ENCODE data around the gene UGT1A7.
"Not testable (repeated sequence)": the region's sequence is repeated elsewhere in the genome, so short reads cannot be mapped to it uniquely, and the experiment has no call there.

Gene UGT1A7

DNA sequence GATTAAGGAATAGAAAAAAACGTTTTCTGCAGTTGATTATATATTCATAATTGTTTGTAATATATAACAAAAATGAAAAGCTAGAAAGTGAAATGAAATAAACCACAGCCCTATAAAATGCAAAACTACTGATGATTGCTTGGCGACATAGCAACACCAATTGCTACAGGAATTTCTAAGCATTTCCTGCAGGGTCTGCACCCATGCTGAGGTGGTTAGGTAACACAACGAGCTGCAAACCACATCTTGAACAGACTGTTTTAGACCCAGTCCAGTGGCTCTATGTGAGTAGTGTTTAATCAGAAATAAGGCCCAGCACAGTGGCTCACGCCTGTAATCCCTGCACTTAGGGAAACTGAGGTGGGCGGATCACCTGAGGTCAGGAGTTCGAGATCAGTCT lies 27.2 kb upstream of the UGT1A7 start:
- TF ChIP-seq, protein P1, sequence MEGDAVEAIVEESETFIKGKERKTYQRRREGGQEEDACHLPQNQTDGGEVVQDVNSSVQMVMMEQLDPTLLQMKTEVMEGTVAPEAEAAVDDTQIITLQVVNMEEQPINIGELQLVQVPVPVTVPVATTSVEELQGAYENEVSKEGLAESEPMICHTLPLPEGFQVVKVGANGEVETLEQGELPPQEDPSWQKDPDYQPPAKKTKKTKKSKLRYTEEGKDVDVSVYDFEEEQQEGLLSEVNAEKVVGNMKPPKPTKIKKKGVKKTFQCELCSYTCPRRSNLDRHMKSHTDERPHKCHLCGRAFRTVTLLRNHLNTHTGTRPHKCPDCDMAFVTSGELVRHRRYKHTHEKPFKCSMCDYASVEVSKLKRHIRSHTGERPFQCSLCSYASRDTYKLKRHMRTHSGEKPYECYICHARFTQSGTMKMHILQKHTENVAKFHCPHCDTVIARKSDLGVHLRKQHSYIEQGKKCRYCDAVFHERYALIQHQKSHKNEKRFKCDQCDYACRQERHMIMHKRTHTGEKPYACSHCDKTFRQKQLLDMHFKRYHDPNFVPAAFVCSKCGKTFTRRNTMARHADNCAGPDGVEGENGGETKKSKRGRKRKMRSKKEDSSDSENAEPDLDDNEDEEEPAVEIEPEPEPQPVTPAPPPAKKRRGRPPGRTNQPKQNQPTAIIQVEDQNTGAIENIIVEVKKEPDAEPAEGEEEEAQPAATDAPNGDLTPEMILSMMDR (IDR thresholded peaks at IDR 0.05; ENCODE audit: extremely low read depth, missing control alignments): no peak
- DNase-seq (ENCODE audit: low spot score): no peak

DNA sequence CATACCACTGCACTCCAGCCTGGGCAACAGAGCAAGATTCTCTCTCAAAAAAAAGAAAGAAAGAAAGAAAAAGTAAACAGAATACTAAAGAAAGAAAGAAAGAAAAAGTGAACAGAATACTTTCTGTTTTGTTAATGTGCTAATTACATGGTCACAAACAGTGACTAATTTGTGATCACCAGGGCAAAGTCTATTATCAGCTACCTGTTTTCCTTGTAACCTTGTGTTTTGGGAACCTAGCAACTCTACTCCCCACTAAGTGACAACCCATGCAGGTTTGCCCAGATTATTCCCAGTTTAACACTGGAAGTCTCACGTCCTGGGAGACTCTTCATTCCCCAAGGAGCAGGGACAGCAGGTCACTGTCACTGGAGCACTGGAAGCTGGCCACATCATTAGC lies 26.7 kb upstream of the UGT1A7 start:
- TF ChIP-seq, protein P1 (IDR thresholded peaks at IDR 0.05; ENCODE audit: extremely low read depth, missing control alignments): no peak
- no peak for DNase-seq (ENCODE audit: low spot score)

DNA sequence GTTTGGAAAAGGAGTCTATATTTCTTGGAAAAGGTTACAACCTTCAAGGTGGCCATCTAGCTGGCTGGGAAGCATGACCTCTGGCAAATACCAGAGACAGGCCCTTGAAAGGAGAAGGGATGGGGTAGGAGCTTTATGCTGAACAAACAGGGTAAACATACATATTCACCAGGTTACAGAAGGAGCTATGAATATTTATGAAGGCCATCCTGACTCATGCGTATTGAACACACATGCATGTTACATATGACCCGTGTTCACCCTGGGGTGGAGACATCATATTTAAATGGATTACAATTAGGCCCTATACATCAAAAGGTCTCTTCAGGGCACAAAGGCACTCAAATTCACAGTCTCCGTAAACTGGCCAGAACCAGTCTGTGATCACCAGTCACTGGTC lies 25.8 kb upstream of the UGT1A7 start:
- not testable (repeated sequence) for DNase-seq (ENCODE audit: low spot score)

DNA sequence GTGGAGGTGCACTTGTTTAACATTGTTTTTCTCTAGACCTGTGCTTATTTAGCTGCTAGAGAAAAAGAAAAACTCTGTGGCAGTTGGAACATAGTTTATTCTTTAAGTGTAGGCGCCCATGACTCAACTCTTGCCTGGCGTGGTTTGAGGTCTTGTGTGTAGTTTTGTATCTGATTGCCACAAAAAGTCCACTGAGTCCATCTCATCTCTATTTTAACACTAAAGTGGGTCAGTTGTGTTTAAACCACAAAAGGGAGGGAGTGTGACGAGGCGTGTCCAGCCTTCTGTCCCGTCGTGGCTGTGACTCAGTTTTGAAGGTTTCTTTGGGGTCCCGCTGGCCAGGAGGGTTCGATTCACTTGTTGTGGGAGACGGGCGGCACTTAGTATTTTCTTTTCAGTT lies 25.3 kb upstream of the UGT1A7 start:
- TF ChIP-seq, protein P1 (IDR thresholded peaks at IDR 0.05; ENCODE audit: extremely low read depth, missing control alignments): no peak
- DNase-seq (ENCODE audit: low spot score): no peak

DNA sequence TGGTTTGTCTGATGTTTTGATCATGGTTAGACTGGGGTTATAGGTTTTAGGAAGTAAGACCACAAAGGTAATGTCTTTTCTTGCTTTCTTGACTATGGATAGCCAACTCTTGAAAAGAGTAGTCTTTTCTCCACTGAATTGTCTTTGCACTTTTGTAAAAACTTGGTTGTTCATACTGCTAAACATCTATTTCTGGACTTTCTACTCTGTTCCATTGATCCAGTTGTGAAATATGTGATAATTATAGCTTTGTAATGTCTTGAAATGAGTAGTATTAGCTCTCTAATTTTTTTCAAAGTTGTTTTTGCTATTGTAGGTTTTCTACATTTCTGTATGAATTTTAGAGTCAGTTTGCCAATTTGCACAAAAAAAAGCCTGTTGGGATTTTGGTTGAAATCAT lies 23.1 kb upstream of the UGT1A7 start:
- no peak for DNase-seq (ENCODE audit: low spot score)
- TF ChIP-seq, protein P1 (IDR thresholded peaks at IDR 0.05; ENCODE audit: extremely low read depth, missing control alignments): no peak

DNA sequence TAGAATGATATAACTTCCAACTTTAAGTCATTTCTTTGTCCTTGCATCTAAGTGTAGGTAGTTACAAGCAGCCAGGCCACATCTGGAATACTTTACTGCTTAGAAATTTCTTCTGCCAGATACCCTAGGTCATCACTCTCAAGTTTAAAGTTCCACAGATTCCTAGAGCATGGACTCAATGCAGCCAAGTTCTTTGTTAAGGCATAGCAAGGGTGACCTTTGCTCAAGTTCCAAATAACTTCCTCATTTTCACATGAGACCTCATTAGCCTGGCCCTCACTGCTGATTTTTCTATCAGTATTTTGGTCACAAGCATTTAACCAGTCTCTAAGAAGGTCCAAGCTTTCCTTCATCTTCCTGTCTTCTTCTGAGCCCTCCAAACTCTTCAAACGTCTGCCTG lies 17.8 kb upstream of the UGT1A7 start:
- TF ChIP-seq, protein P1 (IDR thresholded peaks at IDR 0.05; ENCODE audit: extremely low read depth, missing control alignments): no peak
- no peak for DNase-seq (ENCODE audit: low spot score)

DNA sequence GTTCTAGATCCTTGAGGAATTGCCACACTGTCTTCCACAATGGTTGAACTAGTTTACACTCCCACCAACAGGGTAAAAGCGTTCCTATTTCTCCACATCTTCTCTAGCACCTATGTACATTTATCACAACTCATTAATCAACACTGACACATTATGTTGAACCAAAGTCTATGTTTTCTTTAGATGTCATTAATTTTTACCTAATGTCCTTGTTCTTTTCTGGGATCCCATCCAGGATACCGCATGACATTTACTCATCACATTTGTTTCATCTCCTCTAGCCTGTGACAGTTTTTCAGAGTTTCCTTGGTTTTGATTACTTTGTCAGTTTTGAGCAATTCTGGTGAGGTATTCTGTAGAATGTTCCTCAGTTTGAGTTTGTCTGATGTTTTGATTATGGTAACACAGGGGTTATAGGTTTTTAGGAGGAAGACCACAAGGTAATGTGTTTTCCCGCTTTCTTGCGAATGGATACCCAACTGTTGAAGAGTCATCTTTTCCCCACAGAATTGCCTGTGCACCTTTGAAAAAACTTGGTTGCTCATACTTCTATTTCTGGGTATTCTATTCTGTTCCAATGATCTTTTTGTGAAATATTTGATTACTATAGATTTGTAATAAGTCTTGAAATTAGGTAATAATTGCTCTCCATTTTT lies 13.0 kb upstream of the UGT1A7 start:
- no peak for DNase-seq (ENCODE audit: low spot score)
- TF ChIP-seq, protein P1 (IDR thresholded peaks at IDR 0.05; ENCODE audit: extremely low read depth, missing control alignments): no peak
